Cardiac fibroblast (primary cell): Measurements from ENCODE around the gene MAPK8IP2.

Source experiments
- DNase-seq, 2 donors: peaks; one replicate each; pipeline versions ENCODE4 v3.0.0 to v3.0.0-alpha.2; 2010; ENCODE audit warnings: low read depth in 2 of 2
- H3K4me3 ChIP-seq, 2 donors: replicated peaks in 1 of 2; 1 replicate in 1 of 2; 2 replicates in 1 of 2; pipeline ENCODE4 v1.5.1; 2011; ENCODE audit warnings: low read depth in 2 of 2, low read length in 2 of 2, mild to moderate bottlenecking in 2 of 2, moderate library complexity in 1 of 2
- TF ChIP-seq, protein P1 (sequence below): IDR thresholded peaks from one replicate; pipeline ENCODE4 v1.5.1; 2011; ENCODE audit warnings: low read depth, mild to moderate bottlenecking, low read length, inconsistent platforms

The MAPK8IP2 gene

DNA sequence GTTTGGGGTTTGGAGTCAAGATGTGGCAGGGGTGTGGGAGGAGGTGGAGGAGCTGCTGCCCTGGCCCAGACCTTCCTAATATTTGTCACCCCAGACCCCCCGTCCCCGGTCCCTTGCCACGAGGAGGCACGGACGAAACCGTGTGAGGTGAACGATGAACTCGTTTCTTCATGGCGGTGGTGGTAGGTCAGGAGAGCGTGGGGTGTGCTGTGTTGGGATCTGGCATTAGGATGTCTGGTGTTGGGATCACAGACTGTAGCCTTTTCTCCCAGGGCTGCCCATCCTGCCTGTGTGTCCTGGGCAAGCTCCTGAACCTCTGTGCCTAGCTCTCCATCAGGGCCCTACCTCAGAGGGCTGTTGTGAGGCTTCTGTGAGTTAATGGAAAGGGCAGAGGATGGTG, 8.4 kb downstream of the MAPK8IP2 start:
- DNase-seq: no peak
- H3K4me3 ChIP-seq: no peak overlapping the region
- TF ChIP-seq, protein P1, sequence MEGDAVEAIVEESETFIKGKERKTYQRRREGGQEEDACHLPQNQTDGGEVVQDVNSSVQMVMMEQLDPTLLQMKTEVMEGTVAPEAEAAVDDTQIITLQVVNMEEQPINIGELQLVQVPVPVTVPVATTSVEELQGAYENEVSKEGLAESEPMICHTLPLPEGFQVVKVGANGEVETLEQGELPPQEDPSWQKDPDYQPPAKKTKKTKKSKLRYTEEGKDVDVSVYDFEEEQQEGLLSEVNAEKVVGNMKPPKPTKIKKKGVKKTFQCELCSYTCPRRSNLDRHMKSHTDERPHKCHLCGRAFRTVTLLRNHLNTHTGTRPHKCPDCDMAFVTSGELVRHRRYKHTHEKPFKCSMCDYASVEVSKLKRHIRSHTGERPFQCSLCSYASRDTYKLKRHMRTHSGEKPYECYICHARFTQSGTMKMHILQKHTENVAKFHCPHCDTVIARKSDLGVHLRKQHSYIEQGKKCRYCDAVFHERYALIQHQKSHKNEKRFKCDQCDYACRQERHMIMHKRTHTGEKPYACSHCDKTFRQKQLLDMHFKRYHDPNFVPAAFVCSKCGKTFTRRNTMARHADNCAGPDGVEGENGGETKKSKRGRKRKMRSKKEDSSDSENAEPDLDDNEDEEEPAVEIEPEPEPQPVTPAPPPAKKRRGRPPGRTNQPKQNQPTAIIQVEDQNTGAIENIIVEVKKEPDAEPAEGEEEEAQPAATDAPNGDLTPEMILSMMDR: no peak

DNA sequence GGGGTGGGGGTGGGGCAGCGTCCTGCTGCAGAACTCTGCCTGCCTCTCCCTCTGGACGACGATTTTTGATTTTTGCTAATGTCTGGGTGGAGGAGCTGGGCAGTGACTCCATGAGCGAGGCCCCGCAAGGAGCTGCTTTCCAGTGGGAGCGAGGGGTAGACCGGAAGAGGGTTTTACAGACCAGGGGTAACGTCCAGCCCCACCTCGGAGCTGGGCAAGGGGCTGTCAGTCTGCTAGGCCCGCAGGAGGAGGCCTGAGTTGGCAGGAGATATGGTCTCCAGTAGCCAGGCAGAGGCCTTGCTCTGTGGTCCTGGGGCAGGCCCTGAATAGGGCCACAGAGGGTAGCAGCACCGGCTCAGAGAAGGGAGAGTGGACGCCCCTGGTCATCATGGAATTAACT, 9.0 kb downstream of the MAPK8IP2 start:
- TF ChIP-seq, protein P1: no peak
- H3K4me3 ChIP-seq: no peak overlapping the region
- no peak for DNase-seq

DNA sequence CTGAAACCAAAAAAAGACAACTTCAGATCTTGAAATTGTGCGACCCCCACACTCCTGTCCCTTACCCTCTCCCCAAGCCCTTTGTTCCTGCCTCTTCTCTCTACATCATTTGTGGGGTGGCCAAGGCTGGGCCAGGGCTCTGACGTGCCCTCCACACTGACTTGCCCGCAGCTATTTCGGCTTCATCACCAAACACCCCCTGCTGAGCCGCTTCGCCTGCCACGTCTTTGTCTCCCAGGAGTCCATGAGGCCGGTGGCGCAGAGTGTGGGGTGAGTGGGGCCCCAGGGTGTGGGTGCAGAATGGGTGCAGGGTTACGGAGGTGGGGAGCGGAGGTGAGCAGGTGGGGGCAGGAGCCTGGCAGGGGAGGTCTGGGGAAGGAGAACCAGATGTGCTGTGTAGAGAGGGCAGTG, 9.5 kb downstream of the MAPK8IP2 start:
- no peak for DNase-seq

DNA sequence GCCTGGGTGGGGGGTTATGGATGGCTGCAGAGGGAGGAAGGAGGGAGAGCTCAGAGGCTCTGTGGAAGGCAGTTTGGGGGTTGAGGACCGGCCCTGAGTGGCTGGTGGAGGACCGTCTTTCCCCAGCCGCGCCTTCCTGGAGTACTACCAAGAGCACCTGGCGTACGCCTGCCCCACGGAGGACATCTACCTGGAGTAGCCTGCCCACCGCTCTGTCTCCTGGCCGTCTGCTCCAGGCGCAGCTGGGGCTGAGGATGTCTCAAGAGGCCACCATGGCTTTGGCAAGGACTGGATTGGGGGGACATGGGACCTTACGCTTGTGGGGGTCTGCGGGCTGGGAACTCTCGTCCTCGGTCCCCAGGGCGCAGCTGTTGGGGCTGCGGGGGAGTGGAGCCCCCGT, 10.0 kb downstream of the MAPK8IP2 start:
- DNase-seq: no peak
- no peak overlapping the region for H3K4me3 ChIP-seq
- TF ChIP-seq, protein P1: no peak

More for the DNA sequence above, 9.5 kb downstream of the MAPK8IP2 start:
- H3K4me3 ChIP-seq: no peak overlapping the region
- TF ChIP-seq, protein P1: no peak

DNA sequence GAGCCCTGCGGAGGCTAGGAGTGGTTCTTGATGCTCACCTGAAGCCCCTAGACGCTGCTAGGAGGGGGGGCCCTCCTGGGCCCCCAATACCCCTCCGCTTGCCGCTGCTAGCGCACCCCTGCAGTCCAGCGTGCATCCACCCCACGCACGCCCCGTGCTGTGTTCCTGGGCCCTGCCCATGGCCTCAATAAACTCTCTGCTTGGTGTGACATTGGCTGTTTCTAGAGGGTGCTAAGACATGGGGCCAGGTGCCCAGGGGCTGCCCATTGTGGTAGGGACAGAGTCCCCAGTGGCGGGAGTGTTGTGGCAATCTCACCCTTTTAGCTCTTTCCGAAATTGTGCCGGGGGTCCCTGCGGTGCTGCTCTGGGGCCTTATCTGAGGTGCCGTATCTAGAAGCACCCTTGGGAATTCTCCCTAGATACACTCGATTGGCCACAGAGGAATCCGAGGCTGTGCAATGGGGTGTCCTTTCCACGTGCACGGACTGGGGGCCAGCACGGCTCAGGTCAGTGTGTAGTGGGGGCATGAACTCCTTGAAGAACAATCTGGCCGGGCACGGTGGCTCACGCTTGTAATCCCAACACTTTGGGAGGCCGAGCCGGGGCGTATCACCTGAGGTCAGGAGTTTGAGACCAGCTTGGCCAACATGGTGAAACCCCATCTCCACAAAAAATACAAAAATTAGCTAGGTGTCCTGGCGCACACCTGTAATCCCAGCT, 10.9 kb downstream of the MAPK8IP2 start:
- H3K4me3 ChIP-seq: no peak overlapping the region
- DNase-seq: no peak
- TF ChIP-seq, protein P1: no peak

DNA sequence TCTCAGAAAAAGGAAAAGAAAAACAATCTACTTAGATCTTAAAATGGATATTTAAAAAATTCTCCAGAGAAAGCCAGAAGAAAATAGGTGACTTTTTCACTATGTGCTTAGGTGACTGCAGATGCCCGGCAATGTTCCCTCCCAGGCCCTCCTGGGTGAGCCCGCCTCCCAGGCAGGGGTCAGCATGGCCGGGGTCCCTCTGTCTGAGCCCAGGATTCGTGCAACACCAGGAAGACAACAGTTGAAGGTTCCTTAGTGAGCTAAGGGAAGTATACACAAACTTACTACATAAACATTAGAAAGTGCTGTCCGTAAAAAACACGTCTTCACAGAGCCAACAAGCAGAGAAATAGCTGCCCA, 11.6 kb downstream of the MAPK8IP2 start:
- no peak overlapping the region for H3K4me3 ChIP-seq
- DNase-seq: no peak
- TF ChIP-seq, protein P1: no peak
